Measurements from ENCODE around the gene GATAD2A.

DNA sequence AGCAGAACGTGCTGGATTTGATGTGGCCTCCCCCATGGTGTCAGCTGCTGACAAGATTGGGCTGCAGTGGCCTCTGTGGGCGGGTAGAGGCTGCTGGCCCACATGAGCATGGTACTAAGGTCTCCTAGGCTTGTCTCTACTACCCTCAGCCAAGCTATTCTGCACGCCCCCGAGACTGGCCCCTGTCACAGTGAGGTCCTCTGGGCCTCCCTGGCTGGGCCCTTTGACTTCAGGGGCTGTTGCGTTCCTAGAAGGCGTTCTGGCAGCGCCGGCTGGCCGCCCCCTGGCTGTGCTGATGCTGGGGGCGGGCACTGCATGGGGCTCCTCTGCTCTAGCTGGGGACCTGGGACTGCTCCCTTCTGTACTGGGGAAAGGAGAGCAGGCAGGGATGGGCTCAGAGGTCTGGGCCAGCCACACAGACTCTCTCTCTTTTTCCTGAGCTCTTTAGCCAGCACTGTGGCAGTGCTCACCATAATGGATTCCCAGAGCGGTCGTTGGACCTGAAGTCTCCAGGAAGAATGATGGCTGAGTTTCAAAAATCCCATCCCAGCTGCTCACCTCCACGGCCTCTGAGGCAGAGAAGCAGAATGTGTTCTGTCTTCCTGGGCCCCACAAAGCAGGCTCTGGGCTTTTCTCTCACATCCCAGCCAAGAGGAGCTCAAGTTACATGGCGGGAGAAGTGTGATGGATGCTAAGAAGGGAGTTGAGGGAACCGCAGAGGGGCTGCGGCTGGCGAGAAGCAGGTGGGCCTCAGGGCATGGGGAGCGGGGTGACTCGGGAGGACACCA is 77.5 kb downstream of the GATAD2A start:
- no peak for TF ChIP-seq POLR2A (IDR thresholded peaks at IDR 0.05; ENCODE audit: low read length)
- TF ChIP-seq GATA1 (IDR thresholded peaks at IDR 0.05; ENCODE audit: low read depth, low read length) = no peak
